HCT116 (cell line): ENCODE data around the gene DOCK1.

Experiments
- CTCF ChIP-seq, 3 experiments: fragments of 200-600 bp in 1 of 3; sonication (generic) in 1 of 3; IDR thresholded peaks in 2 of 3; conservative IDR thresholded peaks in 1 of 3; 2 replicates each; pipeline ENCODE4 v1.5.1; 2012 to 2017; ENCODE audit warnings: low read depth in 2 of 3, low read length in 2 of 3, antibody characterized with exemption in 1 of 3, borderline replicate concordance in 1 of 3, control low read depth in 1 of 3, mild to moderate bottlenecking in 1 of 3, mixed read lengths in 1 of 3, mixed run types in 1 of 3, moderate library complexity in 1 of 3; ENCODE audit not compliant: insufficient read depth in 1 of 3
- EGR1 ChIP-seq: IDR thresholded peaks from 2 replicates; pipeline ENCODE4 v1.6.1; 2012; ENCODE audit warnings: low read depth
- EZH2 ChIP-seq: fragments of 200-600 bp; sonication (generic); IDR thresholded peaks from 2 replicates; pipeline ENCODE4 v1.6.1; 2017; ENCODE audit warnings: antibody characterized with exemption, mixed run types
- EZH2phosphoT487 ChIP-seq: fragments of 200-600 bp; IDR thresholded peaks from 2 replicates; pipeline ENCODE4 v1.6.1; 2018; ENCODE audit warnings: antibody characterized with exemption, borderline replicate concordance
- MAX ChIP-seq: IDR thresholded peaks from 2 replicates; pipeline ENCODE4 v1.6.1; 2012
- POLR2A ChIP-seq: IDR thresholded peaks from 2 replicates; pipeline ENCODE4 v1.7.0; 2011; ENCODE audit warnings: borderline replicate concordance; ENCODE audit not compliant: insufficient read depth, insufficient read length; ENCODE audit errors: extremely low read depth
- ZBTB33 ChIP-seq: IDR thresholded peaks from 2 replicates; pipeline ENCODE4 v1.6.1; 2011; ENCODE audit warnings: mild to moderate bottlenecking, low read length, moderate library complexity; ENCODE audit not compliant: insufficient replicate concordance; ENCODE audit errors: extremely low read depth
- ZFX ChIP-seq: fragments of 450-650 bp; IDR thresholded peaks from 2 replicates; pipeline ENCODE4 v1.6.1; 2017

- no peak for TF ChIP-seq CTCF (IDR thresholded peaks at IDR 0.05 in 2 of 3, conservative IDR thresholded peaks at IDR 0.05 in 1 of 3; ENCODE audit: borderline replicate concordance in 1 of 3, insufficient read depth in 1 of 3, low read depth in 2 of 3, low read length in 2 of 3)
- no peak for TF ChIP-seq EZH2
- TF ChIP-seq ZFX, result no peak
- TF ChIP-seq POLR2A, result no peak
- no peak for TF ChIP-seq MAX
- no peak for TF ChIP-seq ZBTB33
- TF ChIP-seq EZH2phosphoT487, result no peak
- TF ChIP-seq EGR1, result no peak
Measured at GRCh38 chr10:127275272-127275671, 370.0 kb downstream of the DOCK1 start.
